Cardiac fibroblast (primary cell): ENCODE measurements around the gene PNPO.

Experiments
- DNase-seq, 2 donors: peaks; one replicate each; pipeline versions ENCODE4 v3.0.0 to v3.0.0-alpha.2; 2010; ENCODE audit warnings: low read depth in 2 of 2
- H3K4me3 ChIP-seq, 2 donors: replicated peaks in 1 of 2; 1 replicate in 1 of 2; 2 replicates in 1 of 2; pipeline ENCODE4 v1.5.1; 2011; ENCODE audit warnings: low read depth in 2 of 2, low read length in 2 of 2, mild to moderate bottlenecking in 2 of 2, moderate library complexity in 1 of 2
- TF ChIP-seq, protein P1 (sequence below): IDR thresholded peaks from one replicate; pipeline ENCODE4 v1.5.1; 2011; ENCODE audit warnings: low read depth, mild to moderate bottlenecking, low read length, inconsistent platforms

PNPO gene

DNA sequence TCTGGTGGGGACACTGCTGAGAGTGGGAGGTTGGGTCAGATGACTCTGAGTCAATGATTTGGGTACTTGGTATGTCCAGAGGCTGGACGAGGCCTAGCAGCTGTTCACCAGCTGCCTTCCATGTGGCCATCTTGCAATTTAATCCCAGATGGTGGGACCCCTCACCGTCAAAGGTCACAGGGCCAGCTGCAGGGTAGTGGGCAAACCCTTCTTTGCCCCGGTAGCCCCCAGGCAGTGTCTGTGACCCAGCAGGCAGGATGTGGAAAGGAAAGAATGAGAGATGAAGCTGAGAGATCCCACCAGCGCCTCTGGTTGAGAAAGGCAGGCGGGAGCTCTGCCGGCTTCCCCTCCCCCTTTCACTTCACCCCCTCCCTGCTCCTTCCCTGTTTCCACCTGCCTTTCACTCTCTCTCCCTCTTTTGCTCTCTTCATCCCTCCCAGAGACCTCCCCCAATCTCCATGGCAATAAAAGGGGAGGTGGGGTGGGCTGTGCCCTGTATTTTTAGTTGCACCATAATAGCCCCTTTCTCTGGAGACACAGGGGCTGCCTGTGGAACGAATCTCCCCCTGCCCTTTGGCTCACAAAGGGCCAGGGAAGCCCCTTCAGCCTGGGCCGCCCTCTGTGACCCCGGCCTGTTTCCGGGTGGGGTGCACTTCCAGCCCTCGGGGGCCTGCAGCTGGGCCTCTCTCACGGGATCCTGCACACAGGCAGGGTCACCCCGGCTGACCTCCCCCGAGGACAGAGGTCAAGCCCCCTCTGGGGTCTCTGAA lies 49.8 kb downstream of the PNPO start:
- no peak overlapping the region for H3K4me3 ChIP-seq
- TF ChIP-seq, protein P1, sequence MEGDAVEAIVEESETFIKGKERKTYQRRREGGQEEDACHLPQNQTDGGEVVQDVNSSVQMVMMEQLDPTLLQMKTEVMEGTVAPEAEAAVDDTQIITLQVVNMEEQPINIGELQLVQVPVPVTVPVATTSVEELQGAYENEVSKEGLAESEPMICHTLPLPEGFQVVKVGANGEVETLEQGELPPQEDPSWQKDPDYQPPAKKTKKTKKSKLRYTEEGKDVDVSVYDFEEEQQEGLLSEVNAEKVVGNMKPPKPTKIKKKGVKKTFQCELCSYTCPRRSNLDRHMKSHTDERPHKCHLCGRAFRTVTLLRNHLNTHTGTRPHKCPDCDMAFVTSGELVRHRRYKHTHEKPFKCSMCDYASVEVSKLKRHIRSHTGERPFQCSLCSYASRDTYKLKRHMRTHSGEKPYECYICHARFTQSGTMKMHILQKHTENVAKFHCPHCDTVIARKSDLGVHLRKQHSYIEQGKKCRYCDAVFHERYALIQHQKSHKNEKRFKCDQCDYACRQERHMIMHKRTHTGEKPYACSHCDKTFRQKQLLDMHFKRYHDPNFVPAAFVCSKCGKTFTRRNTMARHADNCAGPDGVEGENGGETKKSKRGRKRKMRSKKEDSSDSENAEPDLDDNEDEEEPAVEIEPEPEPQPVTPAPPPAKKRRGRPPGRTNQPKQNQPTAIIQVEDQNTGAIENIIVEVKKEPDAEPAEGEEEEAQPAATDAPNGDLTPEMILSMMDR, result no peak
- DNase-seq, result peak in 1 of 2 donors; percentile 7

DNA sequence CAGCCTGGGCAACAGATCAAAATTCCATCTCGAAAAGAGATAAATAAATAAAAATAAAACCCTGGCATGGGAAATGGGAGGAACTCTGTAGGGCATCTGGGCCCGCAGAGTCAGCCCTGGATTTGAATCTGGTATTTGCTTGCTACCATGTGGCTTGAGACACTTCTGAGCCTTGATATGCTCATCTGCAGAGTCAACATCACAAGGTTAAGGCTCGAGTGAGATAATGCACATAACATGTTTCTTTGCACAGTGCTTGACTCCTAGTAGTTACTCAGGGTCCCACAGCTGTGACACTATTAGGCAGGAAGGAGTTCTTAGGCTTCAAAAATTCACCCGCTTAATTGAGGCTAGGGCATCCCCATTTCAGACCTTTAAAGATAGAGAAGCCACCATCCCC lies 50.8 kb downstream of the PNPO start:
- TF ChIP-seq, protein P1, result no peak
- no peak for DNase-seq
- no peak overlapping the region for H3K4me3 ChIP-seq

DNA sequence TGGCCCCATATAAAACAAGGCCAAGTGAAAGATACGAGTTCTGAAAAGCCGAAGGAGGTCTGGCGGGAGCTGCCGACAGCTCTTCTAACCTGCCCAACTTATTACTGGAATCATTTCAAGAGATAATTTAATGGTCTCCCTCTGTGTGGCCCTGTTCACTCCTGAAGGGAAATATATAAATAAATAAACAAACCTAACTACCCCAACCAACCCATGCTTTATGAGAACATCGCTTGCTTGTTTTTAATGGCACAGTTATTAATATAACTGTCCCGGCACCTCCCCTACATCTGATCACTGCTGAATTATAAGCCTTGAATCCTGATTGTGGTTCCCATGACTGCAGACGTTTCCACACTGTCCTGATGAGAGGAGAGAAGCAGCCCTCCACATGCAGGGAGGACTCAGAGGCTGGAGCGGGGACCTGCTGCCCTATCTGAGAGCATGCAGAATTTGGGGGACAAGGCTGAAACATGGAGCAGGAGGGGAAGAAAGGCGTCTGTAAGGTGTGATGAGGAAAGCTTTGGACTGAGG lies 51.7 kb downstream of the PNPO start:
- TF ChIP-seq, protein P1, result no peak
- H3K4me3 ChIP-seq, result no peak overlapping the region
- no peak for DNase-seq

DNA sequence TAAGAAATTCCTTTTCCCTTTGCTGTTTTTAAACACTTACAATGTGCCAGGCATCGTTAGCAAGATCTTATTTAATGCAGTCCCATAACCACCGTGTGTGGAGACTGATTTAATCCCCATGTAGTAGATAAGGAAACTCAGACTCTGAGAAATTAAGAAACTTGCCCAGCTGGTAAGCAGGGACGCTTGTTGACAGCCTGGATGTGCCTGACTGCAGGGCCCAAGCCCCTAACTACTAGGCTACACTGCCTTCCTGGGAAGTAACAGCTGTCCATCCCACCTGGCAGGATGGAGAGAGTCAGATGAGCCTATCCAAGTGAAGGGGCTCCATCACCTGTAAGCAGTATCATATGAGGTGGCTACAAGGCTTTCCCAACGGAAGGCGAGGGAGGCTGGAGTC lies 52.6 kb downstream of the PNPO start:
- DNase-seq, result no peak
- no peak overlapping the region for H3K4me3 ChIP-seq
- TF ChIP-seq, protein P1, result no peak

DNA sequence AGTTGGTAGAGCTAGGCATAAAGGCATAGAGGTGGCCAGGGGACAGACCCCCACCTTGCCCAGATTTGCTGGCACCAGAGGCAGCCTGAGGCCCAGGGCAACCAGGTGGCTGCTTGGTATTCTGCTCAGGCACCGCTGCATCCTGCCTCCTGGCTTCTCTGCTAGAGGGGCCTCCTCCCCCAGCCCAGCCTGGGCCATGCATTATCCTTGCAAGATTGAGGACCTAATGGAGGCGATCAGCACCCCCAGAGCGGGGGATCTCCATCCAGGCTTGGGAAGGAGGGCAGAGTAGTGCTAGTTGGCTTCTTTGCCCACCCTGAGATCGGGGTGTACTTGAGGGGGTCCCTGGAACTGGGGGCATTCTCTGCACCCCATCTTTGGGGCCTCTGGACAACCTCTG lies 53.4 kb downstream of the PNPO start:
- TF ChIP-seq, protein P1, result no peak
- no peak for DNase-seq
- H3K4me3 ChIP-seq, result no peak overlapping the region

DNA sequence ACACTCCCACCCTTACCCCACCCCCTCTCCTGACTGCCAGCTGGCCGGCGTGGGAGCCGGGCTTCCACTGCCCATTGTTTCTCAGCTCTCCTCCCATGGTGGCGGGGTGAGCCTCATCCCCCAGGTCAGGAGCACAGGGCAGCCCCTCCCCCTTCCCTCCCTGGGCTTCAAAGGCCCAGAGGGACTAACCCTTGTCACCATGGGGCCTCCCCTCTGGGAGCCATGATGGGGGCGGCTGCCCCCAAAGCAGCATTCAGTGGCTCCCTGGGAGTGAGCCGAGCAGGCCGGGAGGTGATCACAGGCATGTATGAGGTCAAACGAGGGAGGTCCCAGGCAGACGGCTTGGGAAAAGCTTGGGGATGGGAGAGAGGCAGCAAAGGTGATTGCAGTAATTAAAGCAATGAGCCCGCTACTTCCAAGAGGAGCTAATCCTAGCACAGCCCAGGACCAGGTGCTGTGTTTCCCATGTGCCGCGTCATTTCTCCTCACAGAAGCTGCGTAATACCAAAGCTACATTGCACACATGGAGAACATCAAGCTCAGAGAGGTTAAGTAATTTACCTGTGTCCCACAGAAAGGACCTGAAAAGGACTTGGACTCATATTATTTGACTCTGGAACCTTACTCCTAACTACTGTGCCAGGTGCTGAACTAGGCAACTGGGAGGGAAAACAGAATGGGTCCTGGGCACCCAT lies 54.0 kb downstream of the PNPO start:
- H3K4me3 ChIP-seq, result no peak overlapping the region
- no peak for DNase-seq
- TF ChIP-seq, protein P1, result no peak
